A673 (cell line): Measurements from ENCODE around the gene AKR7A2. TPM values are rescaled to one million over a fixed set of nuclear protein-coding genes. Genes with fewer than 3 reads are reported as not detected.

ENCODE experiments used
- BruUV-seq: library from RNA; stranded (reverse); fragments of 400-500 nt; replicated peaks from 2 replicates; lab custom pipeline; 2021; lab: Mats Ljungman, UMichigan
- CTCF ChIA-PET: fragments of 300-600 bp; sonication (Branson Sonifier 250); formaldehyde crosslinking; loops from one replicate; lab custom pipeline; 2022; ENCODE audit warnings: antibody characterized with exemption; lab: Charles Lee
- POLR2A ChIA-PET: fragments of 300-600 bp; sonication (Branson Sonifier 250); formaldehyde crosslinking; loops from one replicate; lab custom pipeline; 2022; ENCODE audit warnings: antibody characterized with exemption; ENCODE audit not compliant: low non-redundant PET; lab: Charles Lee
- DNase-seq: peaks from one replicate; pipeline ENCODE4 v3.0.0-alpha.2; 2015; ENCODE audit warnings: low spot score
- H3K27ac ChIP-seq: fragments of 200-600 bp; sonication (generic); 2 replicates; pipeline ENCODE4 v1.5.1; 2016; ENCODE audit warnings: mixed run types, low read depth, mild to moderate bottlenecking, mixed read lengths, antibody characterized with exemption, low read length; ENCODE audit not compliant: poor library complexity, severe bottlenecking
- H3K27me3 ChIP-seq: fragments of 200-600 bp; sonication (generic); replicated peaks from 2 replicates; pipeline ENCODE4 v1.6.1; 2017; ENCODE audit warnings: mixed run types, low read depth, mild to moderate bottlenecking, mixed read lengths, antibody characterized with exemption, low read length; ENCODE audit not compliant: insufficient read depth, poor library complexity
- H3K36me3 ChIP-seq: fragments of 200-600 bp; sonication (generic); 2 replicates; pipeline ENCODE4 v1.6.1; 2016; ENCODE audit warnings: mixed run types, mild to moderate bottlenecking, mixed read lengths, antibody characterized with exemption, low read length; ENCODE audit not compliant: insufficient read depth, poor library complexity, severe bottlenecking
- H3K4me1 ChIP-seq: fragments of 200-600 bp; sonication (generic); 2 replicates; pipeline ENCODE4 v1.6.1; 2017; ENCODE audit warnings: mixed run types, mild to moderate bottlenecking, mixed read lengths, antibody characterized with exemption, low read length; ENCODE audit not compliant: insufficient read depth, poor library complexity, severe bottlenecking
- H3K4me3 ChIP-seq: fragments of 200-600 bp; sonication (generic); 2 replicates; pipeline ENCODE4 v1.5.1; 2016; ENCODE audit warnings: low read depth, mixed run types, mild to moderate bottlenecking, mixed read lengths, low read length; ENCODE audit not compliant: poor library complexity, severe bottlenecking
- H3K9me3 ChIP-seq: fragments of 200-600 bp; sonication (generic); 2 replicates; pipeline ENCODE4 v1.6.1; 2016; ENCODE audit warnings: mixed run types, low read depth, mild to moderate bottlenecking, mixed read lengths, antibody characterized with exemption, low read length; ENCODE audit not compliant: poor library complexity, severe bottlenecking
- EZH2 ChIP-seq: fragments of 200-600 bp; sonication (generic); IDR thresholded peaks from 2 replicates; pipeline ENCODE4 v1.6.1; 2017; ENCODE audit warnings: borderline replicate concordance, low read depth, mild to moderate bottlenecking, mixed read lengths, antibody characterized with exemption, low read length; ENCODE audit not compliant: poor library complexity, severe bottlenecking
- intact Hi-C: fragments of 100-400 bp; cut with micrococcal nuclease; formaldehyde crosslinking; loops from one replicate; pipeline ENCODE4 v1.10.0; 2022; ENCODE audit not compliant: unreplicated experiment
- total RNA-seq: library from RNA; stranded (reverse); gene quantifications from 2 replicates; pipeline ENCODE4 v1.2.3, GENCODE V29; 2021
- TF ChIP-seq, protein P1 (sequence below): fragments of 300-800, 200-600 bp; sonication (generic); conservative IDR thresholded peaks from 2 replicates; pipeline ENCODE4 v1.5.1; 2017; ENCODE audit warnings: low read depth, mild to moderate bottlenecking, antibody characterized with exemption, low read length, moderate library complexity, mixed read lengths

AKR7A2 gene
- total RNA-seq, 1 experiment from 2014 or later: 57.2 TPM

DNA sequence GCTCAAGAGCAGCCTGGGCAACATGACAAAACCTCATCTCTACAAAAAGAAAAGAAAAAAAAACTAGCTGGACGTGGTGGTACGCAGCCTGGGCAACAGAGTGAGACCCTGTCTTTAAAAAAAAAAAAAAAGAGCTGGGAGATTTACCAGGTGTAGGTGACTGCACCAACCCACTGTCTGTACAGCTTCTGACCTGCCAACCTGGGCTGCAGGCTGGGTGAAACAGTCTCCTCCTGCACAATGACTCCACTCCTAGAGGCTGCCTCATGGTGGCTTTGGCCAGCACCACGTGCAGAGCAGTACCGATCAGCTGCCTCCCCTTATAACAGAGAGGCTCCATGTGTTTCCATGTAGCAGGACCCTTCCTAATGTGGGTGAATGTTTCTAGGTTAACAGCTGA, 56.7 kb downstream of the AKR7A2 start:
- Histone ChIP-seq H3K27ac (no peak overlapping the region), H3K27me3 (no peaks in the 10 kb centered on the region), H3K4me3 (no peak overlapping the region), H3K36me3 (peaks cover 60% of the 10 kb centered on the region), H3K9me3 (no peaks in the 10 kb centered on the region), H3K4me1 (peaks cover 18% of the 10 kb centered on the region)
- intact Hi-C loops: no loop called here
- CTCF ChIA-PET: interaction anchor here (0.7 kb wide), 1 partner anchor 47 kb away, joined by 6 read pairs; no protein-coding TSS in a partner anchor
- POLR2A ChIA-PET: no interaction called here
- no TSS peak for BruUV-seq
- DNase-seq: no peak
- TF ChIP-seq, protein P1, sequence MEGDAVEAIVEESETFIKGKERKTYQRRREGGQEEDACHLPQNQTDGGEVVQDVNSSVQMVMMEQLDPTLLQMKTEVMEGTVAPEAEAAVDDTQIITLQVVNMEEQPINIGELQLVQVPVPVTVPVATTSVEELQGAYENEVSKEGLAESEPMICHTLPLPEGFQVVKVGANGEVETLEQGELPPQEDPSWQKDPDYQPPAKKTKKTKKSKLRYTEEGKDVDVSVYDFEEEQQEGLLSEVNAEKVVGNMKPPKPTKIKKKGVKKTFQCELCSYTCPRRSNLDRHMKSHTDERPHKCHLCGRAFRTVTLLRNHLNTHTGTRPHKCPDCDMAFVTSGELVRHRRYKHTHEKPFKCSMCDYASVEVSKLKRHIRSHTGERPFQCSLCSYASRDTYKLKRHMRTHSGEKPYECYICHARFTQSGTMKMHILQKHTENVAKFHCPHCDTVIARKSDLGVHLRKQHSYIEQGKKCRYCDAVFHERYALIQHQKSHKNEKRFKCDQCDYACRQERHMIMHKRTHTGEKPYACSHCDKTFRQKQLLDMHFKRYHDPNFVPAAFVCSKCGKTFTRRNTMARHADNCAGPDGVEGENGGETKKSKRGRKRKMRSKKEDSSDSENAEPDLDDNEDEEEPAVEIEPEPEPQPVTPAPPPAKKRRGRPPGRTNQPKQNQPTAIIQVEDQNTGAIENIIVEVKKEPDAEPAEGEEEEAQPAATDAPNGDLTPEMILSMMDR: no peak
- no peak for TF ChIP-seq EZH2

DNA sequence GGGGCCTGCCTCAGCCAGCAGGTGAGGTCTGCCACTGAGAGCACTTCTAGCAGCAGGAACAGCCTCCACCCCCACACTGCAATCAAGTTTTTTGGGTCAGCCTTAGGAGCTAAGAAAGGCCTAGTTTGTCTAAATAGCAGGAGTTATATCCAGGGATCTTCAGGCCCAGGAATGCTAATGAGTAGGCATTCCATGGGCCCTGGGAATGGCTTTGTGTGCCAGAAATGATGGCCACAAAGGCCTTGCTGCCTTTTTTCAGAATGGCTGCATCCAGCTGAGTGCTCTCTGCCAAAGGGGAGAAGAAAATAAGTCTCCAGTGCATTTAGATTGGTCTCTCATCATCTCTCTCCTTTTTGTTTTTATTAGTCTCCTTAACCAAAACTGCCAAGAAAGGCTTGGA, 57.5 kb downstream of the AKR7A2 start:
- POLR2A ChIA-PET: no interaction called here

More for the DNA sequence above, 57.5 kb downstream of the AKR7A2 start:
- no peak overlapping the region for H3K4me3 ChIP-seq
- H3K9me3 ChIP-seq: no peaks in the 10 kb centered on the region
- peaks cover 25% of the 10 kb centered on the region for H3K4me1 ChIP-seq
- H3K27me3 ChIP-seq: no peaks in the 10 kb centered on the region
- H3K36me3 ChIP-seq: peaks cover 54% of the 10 kb centered on the region
- no peak overlapping the region for H3K27ac ChIP-seq
- TF ChIP-seq EZH2: no peak
- TF ChIP-seq, protein P1: no peak
- no TSS peak for BruUV-seq
- CTCF ChIA-PET: no interaction called here
- DNase-seq: no peak
- intact Hi-C loops: no loop called here

Other genes starting within 250 kb of the AKR7A2 start
- gene UBR4, start 101.9 kb downstream of the AKR7A2 start, total RNA-seq: 214 and 221 TPM in 2 replicates
- 75.9 and 84.3 TPM in 2 replicates for gene EMC1, start 60.6 kb downstream of the AKR7A2 start, total RNA-seq
- 125 and 145 TPM in 2 replicates for gene MRTO4, start 60.3 kb downstream of the AKR7A2 start, total RNA-seq
- gene AKR7A3, start 23.4 kb downstream of the AKR7A2 start, total RNA-seq: 1.9 and 2.6 TPM in 2 replicates
- 18.3 and 22.0 TPM in 2 replicates for gene SLC66A1, start 182 bp upstream of the AKR7A2 start, total RNA-seq
- gene CAPZB, start 173.4 kb upstream of the AKR7A2 start, total RNA-seq: 206 and 214 TPM in 2 replicates